Large intestine (tissue), 1 donor: ENCODE data around the gene APOC1. TPM values are rescaled to one million over a fixed set of nuclear protein-coding genes. Genes with fewer than 3 reads are reported as not detected.

ENCODE experiments used
- polyA plus RNA-seq: library from polyadenylated mRNA; unstranded; fragments of 120-200 nt; gene quantifications from one replicate; pipeline ENCODE4 v1.2.1, GENCODE V29; 2013

APOC1 gene
- polyA plus RNA-seq, 1 donor, result 11.3 TPM

Other genes starting within 250 kb of the APOC1 start
- 59.5 TPM for gene CEACAM19, start 243.1 kb upstream of the APOC1 start, polyA plus RNA-seq
- gene CEACAM16, start 215.5 kb upstream of the APOC1 start, polyA plus RNA-seq, result not detected
- 60.2 TPM for gene BCL3, start 165.9 kb upstream of the APOC1 start, polyA plus RNA-seq
- 49.5 TPM for gene CBLC, start 136.7 kb upstream of the APOC1 start, polyA plus RNA-seq
- gene BCAM, start 105.5 kb upstream of the APOC1 start, polyA plus RNA-seq, result 154 TPM
- 135 TPM for gene NECTIN2, start 68.3 kb upstream of the APOC1 start, polyA plus RNA-seq
- 37.2 TPM for gene TOMM40, start 23.4 kb upstream of the APOC1 start, polyA plus RNA-seq
- gene APOE, start 8.8 kb upstream of the APOC1 start, polyA plus RNA-seq, result 77.8 TPM
- gene APOC4, start 27.6 kb downstream of the APOC1 start, polyA plus RNA-seq, result not detected
- gene APOC2, start 31.4 kb downstream of the APOC1 start, polyA plus RNA-seq, result 186 TPM
- gene CLPTM1, start 40.8 kb downstream of the APOC1 start, polyA plus RNA-seq, result 91.6 TPM
- 8.4 TPM for gene RELB, start 86.9 kb downstream of the APOC1 start, polyA plus RNA-seq
- 81.6 TPM for gene CLASRP, start 124.4 kb downstream of the APOC1 start, polyA plus RNA-seq
- gene ZNF296, start 161.9 kb downstream of the APOC1 start, polyA plus RNA-seq, result 6.6 TPM
- gene GEMIN7, start 164.7 kb downstream of the APOC1 start, polyA plus RNA-seq, result 23.5 TPM
- 40.3 TPM for gene PPP1R37, start 178.6 kb downstream of the APOC1 start, polyA plus RNA-seq
- gene NKPD1, start 246.4 kb downstream of the APOC1 start, polyA plus RNA-seq, result 0.15 TPM